Astrocyte of the cerebellum (primary cell): ENCODE measurements around the gene RPS6KA4.
"Not testable (repeated sequence)": the region's sequence is repeated elsewhere in the genome, so short reads cannot be mapped to it uniquely, and the experiment has no call there.

Experiments used
- DNase-seq: peaks from one replicate; pipeline ENCODE4 v3.0.0-alpha.2; 2011; ENCODE audit warnings: low read depth
- H3K4me3 ChIP-seq: 2 replicates; pipeline ENCODE4 v1.5.1; 2011; ENCODE audit warnings: mild to moderate bottlenecking, low read depth, low read length, moderate library complexity
- CTCF ChIP-seq: IDR thresholded peaks from 2 replicates; pipeline ENCODE4 v1.5.1; 2012; ENCODE audit warnings: low read length, low read depth, moderate library complexity, mild to moderate bottlenecking; ENCODE audit errors: missing control alignments
- in situ Hi-C: cut with HindIII; loops from 2 replicates; pipeline ENCODE4 v1.10.0; 2017; ENCODE audit warnings: low sequenced_read_pairs

RPS6KA4 gene

DNA sequence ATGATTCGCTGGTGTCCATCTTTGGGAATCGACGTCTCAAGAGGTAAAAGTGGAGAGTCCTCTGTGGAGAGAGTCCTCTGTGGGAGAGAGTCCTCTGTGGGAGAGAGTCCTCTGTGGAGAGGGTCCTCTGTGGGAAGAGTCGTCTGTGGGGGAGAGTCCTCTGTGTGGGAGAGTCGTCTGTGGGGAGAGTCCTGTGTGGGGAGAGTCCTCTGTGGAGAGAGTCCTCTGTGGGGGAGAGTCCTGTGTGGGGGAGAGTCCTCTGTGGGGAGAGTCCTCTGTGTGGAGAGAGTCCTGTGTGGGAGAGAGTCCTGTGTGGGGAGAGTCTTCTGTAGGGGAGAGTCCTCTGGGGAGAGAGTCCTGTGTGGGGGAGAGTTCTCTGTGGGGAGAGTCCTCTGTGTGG lies 37.9 kb upstream of the RPS6KA4 start:
- DNase-seq: no peak
- in situ Hi-C loops: loop anchor here (10.0 kb wide), 1 partner anchor 56 kb away; no protein-coding TSS in a partner anchor
- H3K4me3 ChIP-seq: no peak overlapping the region
- TF ChIP-seq CTCF: no peak

DNA sequence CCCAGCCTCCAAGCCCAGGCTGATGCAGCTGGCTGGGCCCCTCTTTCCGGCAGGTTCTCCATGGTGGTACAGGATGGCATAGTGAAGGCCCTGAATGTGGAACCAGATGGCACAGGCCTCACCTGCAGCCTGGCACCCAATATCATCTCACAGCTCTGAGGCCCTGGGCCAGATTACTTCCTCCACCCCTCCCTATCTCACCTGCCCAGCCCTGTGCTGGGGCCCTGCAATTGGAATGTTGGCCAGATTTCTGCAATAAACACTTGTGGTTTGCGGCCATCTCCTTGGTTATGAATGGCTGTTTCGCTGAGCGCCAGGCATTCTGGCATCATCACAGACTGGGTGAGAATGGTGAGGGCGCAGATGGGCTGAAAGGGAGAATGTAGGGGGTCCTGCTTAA lies 37.4 kb upstream of the RPS6KA4 start:
- H3K4me3 ChIP-seq: no peak overlapping the region
- in situ Hi-C loops: loop anchor here (10.0 kb wide), 1 partner anchor 57 kb away; no protein-coding TSS in a partner anchor
- no peak for TF ChIP-seq CTCF
- peak; percentile 66 for DNase-seq

- in situ Hi-C loops: loop anchor here (10.0 kb wide), 1 partner anchor 58 kb away; no protein-coding TSS in a partner anchor
- TF ChIP-seq CTCF: no peak
- DNase-seq: no peak
- no peak overlapping the region for H3K4me3 ChIP-seq
Measured at GRCh38 chr11:64322925-64323260, 36.1 kb upstream of the RPS6KA4 start.

GRCh38 chr11:64323373-64323772 lies 35.6 kb upstream of the RPS6KA4 start:
- no peak for TF ChIP-seq CTCF

GRCh38 chr11:64323984-64324383 lies 35.0 kb upstream of the RPS6KA4 start:
- not testable (repeated sequence) for H3K4me3 ChIP-seq, DNase-seq
- in situ Hi-C loops: loop anchor here (10.0 kb wide), 1 partner anchor 59 kb away; no protein-coding TSS in a partner anchor

More at GRCh38 chr11:64323373-64323772, 35.6 kb upstream of the RPS6KA4 start:
- in situ Hi-C loops: loop anchor here (10.0 kb wide), 1 partner anchor 59 kb away; no protein-coding TSS in a partner anchor
- DNase-seq: no peak
- H3K4me3 ChIP-seq: no peak overlapping the region

- in situ Hi-C loops: loop anchor here (10.0 kb wide), 1 partner anchor 60 kb away; no protein-coding TSS in a partner anchor
- no peak for TF ChIP-seq CTCF
- no peak for DNase-seq
- H3K4me3 ChIP-seq: no peak overlapping the region
Measured at GRCh38 chr11:64324692-64325469, 34.1 kb upstream of the RPS6KA4 start.

DNA sequence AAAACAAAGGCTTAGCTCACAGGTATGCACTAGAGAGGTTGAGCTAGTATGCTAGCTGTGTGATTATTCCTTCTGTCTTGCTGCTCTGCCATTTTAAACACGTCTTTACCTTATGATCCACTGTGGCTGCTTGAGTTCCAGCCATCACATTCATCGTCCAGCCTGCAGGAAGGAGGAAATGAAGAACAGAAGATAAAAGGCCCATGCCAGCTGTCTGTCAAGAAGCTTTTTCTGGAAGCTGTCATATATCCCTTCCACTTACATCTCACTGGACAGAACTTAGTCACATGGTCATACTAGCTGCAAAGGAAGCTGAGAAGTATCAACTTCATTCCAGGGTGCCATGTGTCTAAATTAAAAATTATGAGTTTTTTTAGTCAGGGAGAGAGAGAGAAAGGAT lies 31.6 kb upstream of the RPS6KA4 start:
- no peak for TF ChIP-seq CTCF
- in situ Hi-C loops: loop anchor here (10.0 kb wide), 1 partner anchor 63 kb away; no protein-coding TSS in a partner anchor
- no peak for DNase-seq
- no peak overlapping the region for H3K4me3 ChIP-seq
